Measurements from ENCODE around the gene C11orf65.

Gene C11orf65

DNA sequence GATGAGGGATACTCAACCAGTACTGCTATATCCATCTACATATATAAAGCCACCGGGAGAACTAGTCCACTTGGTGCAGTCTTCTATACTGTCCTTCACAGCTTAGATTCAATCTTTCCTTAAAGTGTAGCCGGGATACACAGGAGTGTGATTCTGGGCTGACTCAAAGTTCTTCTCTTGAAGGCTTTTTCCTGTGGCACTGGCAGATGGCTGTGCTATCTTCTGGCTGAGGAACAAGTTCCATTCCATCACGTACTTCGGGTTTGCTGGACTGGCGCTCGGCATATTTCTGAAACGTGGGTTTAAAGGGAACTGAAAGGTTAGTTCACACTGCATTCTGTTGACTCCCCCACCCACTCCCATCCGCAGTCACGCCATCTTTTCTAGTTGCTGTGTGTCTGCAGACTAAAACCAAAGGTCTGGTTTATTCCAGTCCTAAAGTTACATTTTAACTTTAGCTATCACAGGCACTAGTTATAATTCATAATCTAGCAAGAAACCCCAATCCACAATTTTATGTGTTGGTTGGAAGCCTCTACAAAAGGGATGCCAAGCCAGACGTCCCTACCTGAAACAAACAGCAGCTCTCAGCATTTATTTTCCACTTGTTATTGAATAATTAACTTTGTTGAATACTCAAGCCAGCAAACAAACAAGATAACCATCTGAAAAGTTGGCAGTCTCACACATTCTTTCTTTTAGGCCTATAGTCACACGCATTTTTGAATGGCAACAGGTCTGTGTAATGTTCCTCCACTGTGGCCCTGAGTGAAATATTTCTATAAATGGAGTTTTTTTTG is 7.5 kb upstream of the C11orf65 start:
- TF ChIP-seq POLR2AphosphoS5 (IDR thresholded peaks at IDR 0.05; ENCODE audit: low read depth), result no peak
- no peak for TF ChIP-seq SPI1 (IDR thresholded peaks at IDR 0.05; ENCODE audit: borderline replicate concordance, low read depth)
- TF ChIP-seq, protein P1, sequence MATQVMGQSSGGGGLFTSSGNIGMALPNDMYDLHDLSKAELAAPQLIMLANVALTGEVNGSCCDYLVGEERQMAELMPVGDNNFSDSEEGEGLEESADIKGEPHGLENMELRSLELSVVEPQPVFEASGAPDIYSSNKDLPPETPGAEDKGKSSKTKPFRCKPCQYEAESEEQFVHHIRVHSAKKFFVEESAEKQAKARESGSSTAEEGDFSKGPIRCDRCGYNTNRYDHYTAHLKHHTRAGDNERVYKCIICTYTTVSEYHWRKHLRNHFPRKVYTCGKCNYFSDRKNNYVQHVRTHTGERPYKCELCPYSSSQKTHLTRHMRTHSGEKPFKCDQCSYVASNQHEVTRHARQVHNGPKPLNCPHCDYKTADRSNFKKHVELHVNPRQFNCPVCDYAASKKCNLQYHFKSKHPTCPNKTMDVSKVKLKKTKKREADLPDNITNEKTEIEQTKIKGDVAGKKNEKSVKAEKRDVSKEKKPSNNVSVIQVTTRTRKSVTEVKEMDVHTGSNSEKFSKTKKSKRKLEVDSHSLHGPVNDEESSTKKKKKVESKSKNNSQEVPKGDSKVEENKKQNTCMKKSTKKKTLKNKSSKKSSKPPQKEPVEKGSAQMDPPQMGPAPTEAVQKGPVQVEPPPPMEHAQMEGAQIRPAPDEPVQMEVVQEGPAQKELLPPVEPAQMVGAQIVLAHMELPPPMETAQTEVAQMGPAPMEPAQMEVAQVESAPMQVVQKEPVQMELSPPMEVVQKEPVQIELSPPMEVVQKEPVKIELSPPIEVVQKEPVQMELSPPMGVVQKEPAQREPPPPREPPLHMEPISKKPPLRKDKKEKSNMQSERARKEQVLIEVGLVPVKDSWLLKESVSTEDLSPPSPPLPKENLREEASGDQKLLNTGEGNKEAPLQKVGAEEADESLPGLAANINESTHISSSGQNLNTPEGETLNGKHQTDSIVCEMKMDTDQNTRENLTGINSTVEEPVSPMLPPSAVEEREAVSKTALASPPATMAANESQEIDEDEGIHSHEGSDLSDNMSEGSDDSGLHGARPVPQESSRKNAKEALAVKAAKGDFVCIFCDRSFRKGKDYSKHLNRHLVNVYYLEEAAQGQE (IDR thresholded peaks at IDR 0.05; ENCODE audit: insufficient replicate concordance, low read depth), result no peak
- TF ChIP-seq CTCF (IDR thresholded peaks at IDR 0.05; ENCODE audit: insufficient read depth, low read length), result no peak
- TF ChIP-seq GABPA (IDR thresholded peaks at IDR 0.05; ENCODE audit: low read depth), result no peak
- Histone ChIP-seq H3K27ac (replicated peaks) (no peak overlapping the region), H3K4me3 (replicated peaks; ENCODE audit: insufficient read depth, low read length) (no peak overlapping the region), H3K27me3 (ENCODE audit: insufficient read depth, poor library complexity, severe bottlenecking) (no peaks in the 10 kb centered on the region)
- no peak for DNase-seq (ENCODE audit: low read depth in 1 of 2, low spot score in 1 of 2)

- Histone ChIP-seq H3K4me3 (replicated peaks; ENCODE audit: insufficient read depth, low read length) (no peak overlapping the region), H3K27me3 (ENCODE audit: insufficient read depth, poor library complexity, severe bottlenecking) (no peaks in the 10 kb centered on the region), H3K27ac (replicated peaks) (no peak overlapping the region)
- no peak for DNase-seq (ENCODE audit: low read depth in 1 of 2, low spot score in 1 of 2)
- TF ChIP-seq, protein P1 (IDR thresholded peaks at IDR 0.05; ENCODE audit: insufficient replicate concordance, low read depth), result no peak
- TF ChIP-seq CTCF (IDR thresholded peaks at IDR 0.05; ENCODE audit: insufficient read depth, low read length) (no peak), SPI1 (IDR thresholded peaks at IDR 0.05; ENCODE audit: borderline replicate concordance, low read depth) (no peak), GABPA (IDR thresholded peaks at IDR 0.05; ENCODE audit: low read depth) (no peak), POLR2AphosphoS5 (IDR thresholded peaks at IDR 0.05; ENCODE audit: low read depth) (no peak)
Observed at GRCh38 chr11:108472681-108473080, 5.4 kb upstream of the C11orf65 start.

- no peaks in the 10 kb centered on the region for H3K27me3 ChIP-seq (ENCODE audit: insufficient read depth, poor library complexity, severe bottlenecking)
- DNase-seq (ENCODE audit: low read depth in 1 of 2, low spot score in 1 of 2), result no peak
- no peak overlapping the region for H3K4me3 ChIP-seq (replicated peaks; ENCODE audit: insufficient read depth, low read length)
- TF ChIP-seq SPI1 (IDR thresholded peaks at IDR 0.05; ENCODE audit: borderline replicate concordance, low read depth) (peak; percentile 63; the same call in 1 of the 2 replicates), CTCF (IDR thresholded peaks at IDR 0.05; ENCODE audit: insufficient read depth, low read length) (no peak)
- TF ChIP-seq, protein P1 (IDR thresholded peaks at IDR 0.05; ENCODE audit: insufficient replicate concordance, low read depth), result no peak
- H3K27ac ChIP-seq (replicated peaks), result peak overlapping the region; percentile 92; the same call in 1 of the 2 replicates
Observed at GRCh38 chr11:108468478-108468864, 1.1 kb upstream of the C11orf65 start.

All from HL-60 (cell line).